K562 (cell line): ENCODE measurements around the gene LMTK2. TPM values are rescaled to one million over a fixed set of nuclear protein-coding genes. Genes with fewer than 3 reads are reported as not detected.

Experiments used
- E4F1 ChIP-seq: fragments of 250-450 bp; sonication (Bioruptor Pico); IDR thresholded peaks from 2 replicates; pipeline ENCODE4 v1.5.0; 2021; ENCODE audit warnings: mild to moderate bottlenecking, borderline replicate concordance
- polyA plus RNA-seq, 8 experiments: library from polyadenylated mRNA; depleted of rRNA in 4 of 8; stranded (reverse) in 5 of 8; unstranded in 3 of 8; fragments of >200 nt; fragmentation: Nextera tagmentation in 2 of 8; fragmentation: Illumina TruSeq in 1 of 8; extraction: Ambion mirVana in 2 of 8; extraction: Trizol in 1 of 8; gene quantifications; 2 replicates each; pipeline versions ENCODE4 v1.2.1 to v1.2.3, GENCODE V29; 2011 to 2014; ENCODE audit warnings: inconsistent platforms in 1 of 8, missing spikeins in 1 of 8
- total RNA-seq, 7 experiments: library from RNA; depleted of rRNA in 6 of 7; stranded (reverse); fragments of >200 nt in 6 of 7; fragmentation: Illumina TruSeq in 2 of 7; extraction: Trizol in 2 of 7; gene quantifications; 2 replicates each; pipeline versions ENCODE4 v1.2.1 to v1.2.3, GENCODE V29; 2011 to 2021; ENCODE audit warnings: low replicate concordance in 1 of 7
- TF ChIP-seq, protein P1 (sequence below): sonication (generic); formaldehyde crosslinking; IDR thresholded peaks from 2 replicates; pipeline ENCODE4 v1.8.1; 2023; ENCODE audit warnings: missing genetic modification reagents, mild to moderate bottlenecking, borderline replicate concordance

LMTK2 gene
- total and polyA plus RNA-seq, 9 of the 15 experiments (the other 6 are each of a cell fraction or from before 2014, with no cell fraction given), result 0.78 to 16.4 (median 6.3) TPM

- no peak for TF ChIP-seq E4F1
- TF ChIP-seq, protein P1, sequence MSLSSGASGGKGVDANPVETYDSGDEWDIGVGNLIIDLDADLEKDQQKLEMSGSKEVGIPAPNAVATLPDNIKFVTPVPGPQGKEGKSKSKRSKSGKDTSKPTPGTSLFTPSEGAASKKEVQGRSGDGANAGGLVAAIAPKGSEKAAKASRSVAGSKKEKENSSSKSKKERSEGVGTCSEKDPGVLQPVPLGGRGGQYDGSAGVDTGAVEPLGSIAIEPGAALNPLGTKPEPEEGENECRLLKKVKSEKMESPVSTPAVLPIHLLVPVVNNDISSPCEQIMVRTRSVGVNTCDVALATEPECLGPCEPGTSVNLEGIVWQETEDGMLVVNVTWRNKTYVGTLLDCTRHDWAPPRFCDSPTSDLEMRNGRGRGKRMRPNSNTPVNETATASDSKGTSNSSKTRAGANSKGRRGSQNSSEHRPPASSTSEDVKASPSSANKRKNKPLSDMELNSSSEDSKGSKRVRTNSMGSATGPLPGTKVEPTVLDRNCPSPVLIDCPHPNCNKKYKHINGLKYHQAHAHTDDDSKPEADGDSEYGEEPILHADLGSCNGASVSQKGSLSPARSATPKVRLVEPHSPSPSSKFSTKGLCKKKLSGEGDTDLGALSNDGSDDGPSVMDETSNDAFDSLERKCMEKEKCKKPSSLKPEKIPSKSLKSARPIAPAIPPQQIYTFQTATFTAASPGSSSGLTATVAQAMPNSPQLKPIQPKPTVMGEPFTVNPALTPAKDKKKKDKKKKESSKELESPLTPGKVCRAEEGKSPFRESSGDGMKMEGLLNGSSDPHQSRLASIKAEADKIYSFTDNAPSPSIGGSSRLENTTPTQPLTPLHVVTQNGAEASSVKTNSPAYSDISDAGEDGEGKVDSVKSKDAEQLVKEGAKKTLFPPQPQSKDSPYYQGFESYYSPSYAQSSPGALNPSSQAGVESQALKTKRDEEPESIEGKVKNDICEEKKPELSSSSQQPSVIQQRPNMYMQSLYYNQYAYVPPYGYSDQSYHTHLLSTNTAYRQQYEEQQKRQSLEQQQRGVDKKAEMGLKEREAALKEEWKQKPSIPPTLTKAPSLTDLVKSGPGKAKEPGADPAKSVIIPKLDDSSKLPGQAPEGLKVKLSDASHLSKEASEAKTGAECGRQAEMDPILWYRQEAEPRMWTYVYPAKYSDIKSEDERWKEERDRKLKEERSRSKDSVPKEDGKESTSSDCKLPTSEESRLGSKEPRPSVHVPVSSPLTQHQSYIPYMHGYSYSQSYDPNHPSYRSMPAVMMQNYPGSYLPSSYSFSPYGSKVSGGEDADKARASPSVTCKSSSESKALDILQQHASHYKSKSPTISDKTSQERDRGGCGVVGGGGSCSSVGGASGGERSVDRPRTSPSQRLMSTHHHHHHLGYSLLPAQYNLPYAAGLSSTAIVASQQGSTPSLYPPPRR (CRISPR knock-in tag), result no peak
- TF ChIP-seq, all 486 proteins: peak for 0
Measured at GRCh38 chr7:98225913-98226614, 119.4 kb downstream of the LMTK2 start (continued).
